Stimulated activated CD8-positive, alpha-beta memory T cell treated with anti-CD3 and anti-CD28 coated beads, Interleukin-7, amount 100 ng/mL, for 48 hours (primary cell): Measurements from ENCODE around the gene BTC.
"Not testable (repeated sequence)": the region's sequence is repeated elsewhere in the genome, so short reads cannot be mapped to it uniquely, and the experiment has no call there.

Experiments used
- DNase-seq, 2 donors: peaks; one replicate each; pipeline ENCODE4 v3.0.0-alpha.2; 2020; ENCODE audit warnings: low read depth in 1 of 2; ENCODE audit errors: extremely low read depth in 1 of 2

BTC gene

DNA sequence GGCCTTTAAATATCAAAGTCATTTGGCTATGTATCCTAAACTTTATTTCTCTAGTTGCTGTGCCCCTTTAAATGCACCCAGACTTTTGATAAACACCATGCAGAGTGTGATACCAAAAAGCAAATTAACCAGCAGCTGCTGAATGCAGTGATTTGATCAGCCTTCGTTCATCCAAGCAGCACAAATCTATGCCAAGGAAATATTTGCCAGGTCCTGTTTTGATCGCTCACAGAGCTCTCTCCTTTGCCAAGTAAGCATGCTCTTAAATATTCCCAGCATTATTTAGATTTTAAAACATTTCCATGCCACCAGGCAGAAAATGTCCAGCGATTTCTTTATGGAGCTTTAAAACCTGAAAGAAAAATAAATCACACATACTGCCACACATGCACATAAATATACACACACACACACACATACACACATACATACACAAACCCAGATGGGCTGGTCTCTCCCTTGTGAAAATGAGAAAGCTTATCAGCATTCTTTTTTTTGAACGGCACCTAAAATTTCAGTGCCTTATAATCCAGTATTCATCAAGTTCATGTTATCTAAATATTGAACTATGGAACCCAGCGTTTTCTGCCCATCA, 35.7 kb downstream of the BTC start:
- DNase-seq, result no peak

DNA sequence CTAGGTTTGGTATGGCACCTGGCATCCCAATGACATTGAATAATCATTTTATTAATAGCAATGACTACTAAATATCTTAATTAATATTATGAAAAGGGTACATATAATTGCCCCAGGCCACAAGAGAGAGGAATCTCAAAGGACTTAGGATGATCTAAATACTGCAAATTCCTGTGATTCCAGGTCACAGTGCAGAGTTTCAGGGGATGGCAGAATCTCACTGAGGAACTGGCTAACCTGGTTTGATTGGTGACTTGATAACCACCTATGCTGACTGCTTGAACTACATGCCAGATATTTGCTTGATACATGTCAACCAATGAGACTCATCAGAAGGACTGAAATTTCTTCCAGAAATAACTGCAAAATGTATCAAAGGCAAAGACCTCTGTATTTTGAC, 37.2 kb downstream of the BTC start:
- DNase-seq, result no peak

DNA sequence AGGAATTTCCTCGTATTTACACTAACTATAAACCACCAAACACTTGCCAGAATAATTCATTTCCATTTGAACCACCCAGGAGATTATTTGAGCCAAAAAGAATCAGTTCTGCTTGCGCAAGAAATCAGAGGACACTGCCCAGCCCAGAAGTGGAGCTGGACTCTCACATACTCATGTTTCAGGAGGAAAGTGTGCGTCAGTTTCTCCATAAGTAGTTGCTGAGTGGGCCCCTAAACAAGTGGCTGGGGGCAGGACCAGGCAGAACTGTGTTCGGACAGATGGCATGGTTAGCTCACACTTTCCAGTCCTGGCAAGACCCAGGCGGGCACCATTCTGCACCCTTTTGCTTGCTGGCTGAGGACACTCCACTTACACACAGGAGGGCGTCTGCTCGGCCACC, 38.8 kb downstream of the BTC start:
- no peak for DNase-seq

DNA sequence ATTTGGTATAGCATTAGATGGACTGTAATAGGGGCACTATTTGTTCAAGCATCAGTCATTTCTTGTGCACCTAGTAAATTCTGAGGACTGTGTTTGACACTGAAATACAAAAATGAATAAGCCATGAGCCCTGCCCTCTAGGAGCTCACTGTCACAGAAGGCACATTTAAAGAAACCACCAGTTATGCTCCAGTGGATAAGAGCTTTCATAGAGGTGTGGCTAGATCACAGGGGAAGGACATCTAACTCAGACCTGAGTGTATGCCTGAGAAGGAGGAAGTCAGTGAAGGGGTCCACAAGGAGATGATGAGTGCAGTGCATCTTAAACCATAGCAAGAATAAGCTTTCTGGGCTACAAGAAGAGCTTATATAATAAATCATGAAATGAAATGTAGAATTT, 40.1 kb downstream of the BTC start:
- DNase-seq, result no peak

DNA sequence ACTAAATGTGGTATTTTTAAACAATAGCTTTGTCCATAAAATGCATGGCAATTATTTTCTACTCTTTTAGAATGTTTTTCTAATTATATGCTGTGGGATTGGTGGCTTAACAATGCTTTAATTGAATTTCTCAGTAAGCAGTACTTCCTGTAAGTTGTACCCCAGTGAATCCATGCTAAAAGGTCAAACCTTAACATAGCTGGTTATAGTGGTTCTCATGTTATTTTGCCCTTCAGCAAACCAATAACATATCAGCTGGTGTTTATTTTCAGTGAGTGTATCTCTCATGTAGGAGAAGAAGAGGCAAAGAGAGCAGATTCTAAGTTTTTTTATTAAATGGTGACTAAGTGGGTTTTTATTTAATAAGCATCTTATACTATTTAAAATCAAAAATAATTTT, 41.5 kb downstream of the BTC start:
- no peak for DNase-seq

DNA sequence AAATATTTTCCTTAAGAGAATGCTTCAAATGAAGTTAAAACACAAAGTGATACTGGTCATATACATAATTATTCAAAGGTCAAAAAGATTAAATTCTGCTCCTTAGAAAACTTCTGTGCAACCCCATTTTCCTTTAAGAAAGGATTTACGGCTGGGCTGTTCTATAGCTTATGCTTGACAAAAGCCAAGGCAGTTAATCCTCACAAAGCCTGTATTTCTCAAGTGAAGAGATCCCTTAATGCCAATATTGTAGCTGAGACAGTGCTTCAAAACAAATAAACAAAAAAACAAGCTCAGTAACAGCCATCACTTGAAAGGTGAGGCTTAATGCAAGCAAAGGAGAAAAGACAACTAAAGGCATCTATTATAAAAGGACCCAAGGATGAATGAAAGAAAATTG, 42.5 kb downstream of the BTC start:
- DNase-seq, result no peak

DNA sequence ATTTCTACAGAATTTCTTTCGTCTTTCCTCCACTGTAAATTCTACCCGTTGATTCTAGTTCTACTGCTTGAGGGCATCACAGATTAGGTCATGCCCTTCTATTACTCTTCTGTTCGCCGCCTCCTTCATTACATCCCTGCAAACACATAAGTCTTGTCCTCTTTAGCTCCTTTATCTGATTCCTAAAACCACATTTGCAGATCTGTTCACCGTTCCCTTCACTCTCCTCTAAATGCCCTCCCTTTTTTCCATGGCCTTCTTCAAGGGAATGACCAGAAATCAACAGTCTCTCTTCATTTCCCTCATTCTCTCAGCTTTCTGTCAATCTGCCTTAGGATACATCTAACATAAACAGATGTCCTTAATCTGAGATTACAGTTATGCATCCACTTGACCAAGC, 43.1 kb downstream of the BTC start:
- DNase-seq, result no peak

DNA sequence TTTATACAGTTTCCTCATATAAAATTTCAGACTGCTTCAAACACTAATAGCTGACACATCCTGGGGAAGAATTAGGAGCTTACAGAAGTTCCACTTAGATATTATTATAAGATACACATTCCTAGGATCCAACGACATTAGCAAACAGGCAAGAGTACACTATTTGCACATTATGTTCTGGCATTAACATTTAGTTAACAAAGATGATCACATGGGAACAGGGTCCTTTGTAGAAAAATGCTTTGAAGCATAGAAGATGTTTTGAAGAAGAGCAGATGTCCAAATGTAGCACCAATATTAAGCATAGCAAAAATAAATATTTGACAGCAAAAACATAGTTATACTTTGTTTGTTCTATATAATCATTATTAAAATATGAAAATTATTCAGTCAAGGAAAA, 52.1 kb downstream of the BTC start:
- DNase-seq, result no peak

DNA sequence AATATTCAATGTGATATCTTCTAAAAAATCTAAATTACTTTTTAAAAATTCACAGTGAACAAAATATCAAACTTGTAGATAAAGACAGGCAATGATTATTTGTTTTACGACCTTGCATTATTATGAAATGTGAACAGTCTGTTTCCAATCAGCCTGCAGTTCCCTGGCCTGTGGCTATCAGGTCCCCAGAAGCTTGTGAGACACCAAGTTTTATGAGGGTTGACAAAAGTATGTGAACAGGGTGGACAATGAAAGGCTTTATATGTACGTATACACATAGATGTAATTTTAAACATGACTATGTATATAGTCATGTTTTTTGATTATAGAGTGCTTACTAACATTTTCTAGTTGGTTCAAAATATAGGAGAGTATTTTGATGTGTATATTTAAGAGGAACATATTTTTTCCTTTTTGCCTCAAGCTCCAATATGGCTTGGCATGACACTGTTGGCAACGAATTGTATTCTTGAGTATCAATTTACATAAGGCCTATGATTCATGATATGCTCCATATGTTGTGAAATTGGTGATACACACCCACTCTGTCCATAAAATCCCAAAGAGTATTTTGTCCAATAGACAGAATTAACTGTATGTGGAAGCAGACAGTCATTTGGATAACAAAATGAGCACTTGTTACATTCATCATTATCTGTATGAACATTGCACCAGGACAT, 55.7 kb downstream of the BTC start:
- no peak for DNase-seq

DNA sequence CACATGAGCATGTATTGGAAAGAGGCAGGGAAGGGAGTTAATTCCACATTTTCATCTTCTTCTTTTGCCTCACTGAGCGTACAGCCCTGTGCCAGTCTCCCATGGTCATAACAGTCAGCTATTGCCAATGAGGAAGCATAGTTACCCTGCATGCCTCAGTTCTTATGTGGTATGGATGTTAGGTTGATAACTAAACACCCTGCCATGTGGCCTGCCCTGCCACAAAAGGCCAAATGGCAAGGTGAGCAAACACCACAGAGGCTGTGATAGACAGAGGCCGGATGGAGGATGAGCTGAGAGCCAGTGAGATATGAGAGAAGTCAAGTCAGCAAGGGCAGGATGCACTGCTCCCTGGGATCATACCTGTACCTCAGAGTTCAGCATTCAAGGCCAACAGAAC, 59.3 kb downstream of the BTC start:
- DNase-seq, result no peak

DNA sequence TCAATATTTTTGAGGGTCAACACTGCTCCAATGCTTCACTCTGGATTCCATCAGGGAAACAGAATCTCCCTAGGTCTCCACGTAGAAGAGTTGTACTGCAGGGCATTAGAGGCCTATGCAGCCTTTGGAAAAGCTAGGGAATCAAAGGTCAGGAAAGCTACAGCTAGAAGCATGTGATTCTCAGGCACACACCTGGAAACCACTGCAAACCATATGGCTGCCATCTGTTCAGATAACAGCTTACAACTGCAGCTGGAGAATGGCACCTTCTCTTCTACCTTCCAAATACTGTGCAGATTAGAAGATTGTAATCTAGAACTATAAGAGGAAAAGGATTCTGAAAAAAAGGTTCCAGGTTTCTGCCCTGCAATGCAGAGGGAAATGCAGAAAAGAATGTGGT, 60.6 kb downstream of the BTC start:
- DNase-seq, result no peak

DNA sequence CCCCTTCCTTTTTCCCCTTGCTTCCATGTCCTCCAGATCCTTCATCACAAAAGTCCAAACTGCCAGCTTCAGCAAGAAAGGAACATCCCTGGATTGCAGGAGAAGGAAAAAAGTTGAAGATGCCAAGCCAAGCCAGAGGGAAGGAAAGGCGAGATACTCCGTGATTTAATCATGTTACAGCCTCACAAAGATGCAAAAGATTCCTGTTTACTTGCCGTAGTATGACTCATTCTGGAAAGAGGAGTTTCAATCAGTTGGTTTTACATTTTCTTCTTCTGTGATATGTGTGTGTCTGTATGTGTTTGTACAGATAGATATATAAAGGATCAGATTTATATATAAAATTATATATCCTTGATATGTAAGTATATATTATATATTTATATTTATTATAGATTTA, 69.3 kb downstream of the BTC start:
- DNase-seq, result no peak

DNA sequence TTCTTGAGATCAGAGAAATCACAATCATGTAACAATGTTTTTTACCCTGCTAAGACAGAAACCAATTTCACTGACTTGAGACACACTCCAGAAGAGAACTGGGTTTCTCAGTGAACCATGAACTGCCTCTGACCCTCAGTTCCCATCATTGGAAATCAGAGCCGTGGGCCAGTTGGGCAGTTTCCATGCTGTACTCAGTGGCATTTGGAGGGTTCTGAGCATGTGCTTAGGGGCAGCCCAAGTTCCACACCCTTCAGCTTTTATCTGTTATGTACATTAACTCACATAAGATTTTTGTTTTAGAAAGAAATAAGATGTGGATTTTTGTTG, 77.9 kb downstream of the BTC start:
- DNase-seq, result no peak

DNA sequence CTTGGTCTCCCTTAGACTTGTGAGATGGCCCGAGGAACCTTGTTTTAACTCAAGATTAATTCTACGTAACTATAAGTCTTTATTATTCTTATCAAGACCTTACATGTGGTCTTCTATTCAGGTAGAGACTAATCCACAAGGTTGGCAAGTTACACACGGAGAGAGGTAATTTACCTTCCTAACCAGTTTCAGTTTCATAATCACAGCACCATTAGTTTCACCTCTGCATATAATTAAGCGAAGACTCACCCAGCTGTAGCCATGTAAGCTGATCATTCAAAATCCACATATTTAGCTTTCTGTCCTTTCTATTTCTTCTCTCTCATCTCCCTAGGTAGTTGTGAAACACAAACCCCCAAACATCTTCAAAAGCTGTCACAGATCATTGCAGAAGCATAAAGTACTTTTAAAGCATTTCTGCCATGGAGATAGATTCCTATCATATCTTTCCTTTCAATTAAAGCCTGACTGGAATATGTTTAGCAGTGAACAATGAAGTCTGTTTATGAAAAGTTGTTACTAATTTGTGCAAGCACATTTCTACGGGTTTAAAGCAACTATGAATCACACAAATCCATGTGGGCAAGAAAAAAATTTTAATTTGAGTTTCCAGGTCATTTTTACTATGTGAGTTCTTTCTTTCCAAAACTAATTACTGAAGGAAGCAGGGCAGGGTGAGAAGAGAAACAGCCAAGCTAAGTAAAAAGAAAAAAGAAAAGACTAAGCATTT, 78.5 kb downstream of the BTC start:
- DNase-seq, result no peak

DNA sequence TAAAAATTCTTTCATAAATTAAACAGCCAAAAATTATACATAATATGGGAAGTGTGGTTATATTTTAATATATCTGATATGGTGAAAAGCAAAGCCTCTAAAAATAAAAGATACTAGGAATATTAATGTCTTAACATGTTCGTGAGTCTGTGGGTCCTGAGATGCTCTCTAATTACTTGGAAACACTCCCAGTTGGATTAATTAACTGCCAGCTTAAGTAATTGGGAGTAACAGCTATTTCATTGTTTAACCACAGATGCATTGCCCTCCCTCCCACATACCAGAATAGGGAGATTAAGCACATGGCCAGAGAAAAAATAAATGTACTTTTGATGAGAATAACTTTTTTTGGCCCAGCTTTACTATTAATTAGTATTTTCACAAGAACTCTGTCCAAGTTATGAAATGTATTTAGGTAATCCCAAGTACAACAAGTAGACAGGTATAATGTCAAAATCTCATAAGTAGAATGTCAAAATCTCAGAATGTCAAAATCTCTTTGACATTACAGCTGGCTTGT, 79.7 kb downstream of the BTC start:
- no peak for DNase-seq

DNA sequence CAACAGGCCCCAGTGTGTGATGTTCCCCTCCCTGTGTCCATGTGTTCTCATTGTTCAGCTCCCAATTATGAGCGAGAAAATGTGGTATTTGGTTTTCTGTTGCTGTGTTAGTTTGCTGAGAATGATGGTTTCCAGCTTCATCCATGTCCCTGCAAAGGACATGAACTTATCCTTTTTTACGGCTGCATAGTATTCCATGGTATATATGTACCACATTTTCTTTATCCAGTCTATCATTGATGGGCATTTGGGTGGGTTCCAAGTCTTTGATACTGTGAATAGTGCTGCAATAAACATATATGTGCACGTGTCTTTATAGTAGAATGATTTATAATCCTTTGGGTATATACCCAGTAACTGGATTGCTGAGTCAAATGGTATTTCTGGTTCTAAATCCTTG, 86.2 kb downstream of the BTC start:
- DNase-seq, result not testable (repeated sequence)
